Measurements from ENCODE around the gene MAPKAP1. TPM values are rescaled to one million over a fixed set of nuclear protein-coding genes. Genes with fewer than 3 reads are reported as not detected.
A peak's percentile ranks its signal among the peaks of the same experiment; 100 is the strongest.

The MAPKAP1 gene
- total and polyA plus RNA-seq, 9 of the 15 experiments (the other 6 are each of a cell fraction or from before 2014, with no cell fraction given), result 2.6 to 82.1 (median 61.1) TPM

- TF ChIP-seq TFE3 (CRISPR knock-in tag; IDR thresholded peaks at IDR 0.05), result peak; percentile 55
- no peak for TF ChIP-seq PBX2 (CRISPR knock-in tag; IDR thresholded peaks at IDR 0.05; ENCODE audit: low read depth)
- peak; percentile 20; the same call in 1 of the 2 replicates for TF ChIP-seq PBX2 (tag; conservative IDR thresholded peaks at IDR 0.05; ENCODE audit: low read depth)
- TF ChIP-seq BHLHE40 (IDR thresholded peaks at IDR 0.05; ENCODE audit: low read length), result peak; percentile 59
- TF ChIP-seq MED1 (CRISPR knock-in tag; IDR thresholded peaks at IDR 0.05; ENCODE audit: borderline replicate concordance), result no peak
- peak; percentile 42 for TF ChIP-seq L3MBTL2 (IDR thresholded peaks at IDR 0.05)
- peak; percentile 94 for TF ChIP-seq BCOR (IDR thresholded peaks at IDR 0.05)
- no peak for TF ChIP-seq RUNX1 (IDR thresholded peaks at IDR 0.05; ENCODE audit: low read depth)
- TF ChIP-seq KLF1 (tag; IDR thresholded peaks at IDR 0.05), result 0 out of 2 replicates have a peak, but pooled peaks have one; percentile 40
- TF ChIP-seq FOSL1 (tag; conservative IDR thresholded peaks at IDR 0.05), result peak; percentile 89
- TF ChIP-seq THRB (CRISPR knock-in tag; conservative IDR thresholded peaks at IDR 0.05), result peak; percentile 59; the same call in 1 of the 2 replicates
- TF ChIP-seq SMARCA5 (IDR thresholded peaks at IDR 0.05), result peak; percentile 92
- no peak for TF ChIP-seq HIVEP1 (CRISPR knock-in tag; IDR thresholded peaks at IDR 0.05)
- TF ChIP-seq ZFP36 (IDR thresholded peaks at IDR 0.05; ENCODE audit: low read depth, low read length, partially characterized antibody), result peak; percentile 86
- peak; percentile 73 for TF ChIP-seq JUND (IDR thresholded peaks at IDR 0.05; ENCODE audit: borderline replicate concordance, low read depth, low read length)
- TF ChIP-seq JUND (tag; IDR thresholded peaks at IDR 0.05; ENCODE audit: borderline replicate concordance, low read depth, low read length), result no peak
- TF ChIP-seq RBM25 (IDR thresholded peaks at IDR 0.05; ENCODE audit: low read depth, low read length, severe bottlenecking), result peak; percentile 97
- TF ChIP-seq CREM (IDR thresholded peaks at IDR 0.05; ENCODE audit: low read depth), result peak; percentile 39
- TF ChIP-seq TEAD1 (CRISPR knock-in tag; IDR thresholded peaks at IDR 0.05), result no peak
- peak; percentile 75 for TF ChIP-seq MEIS2 (IDR thresholded peaks at IDR 0.05; ENCODE audit: partially characterized antibody)
- peak; percentile 81 to 83 for TF ChIP-seq KDM1A (IDR thresholded peaks at IDR 0.05)
- TF ChIP-seq FOXK1 (CRISPR knock-in tag; IDR thresholded peaks at IDR 0.05; ENCODE audit: borderline replicate concordance), result no peak
- no peak for TF ChIP-seq MCM5 (IDR thresholded peaks at IDR 0.05; ENCODE audit: low read depth)
- TF ChIP-seq ATF7 (IDR thresholded peaks at IDR 0.05), result peak; percentile 34; the same call in 1 of the 2 replicates
Observed at GRCh38 chr9:125405938-125406809, 300.8 kb downstream of the MAPKAP1 start (continued).

All from K562 (cell line).